Stimulated activated CD4-positive, alpha-beta T cell treated with anti-CD3 and anti-CD28 coated beads, TNF-alpha, amount 100 ng/mL, for 1 hour (primary cell): ENCODE results near the gene GALNT2.

ENCODE experiments used
- DNase-seq, 3 donors: peaks; one replicate each; pipeline ENCODE4 v3.0.0-alpha.2; 2020; ENCODE audit warnings: low read depth in 3 of 3, low spot score in 1 of 3

Gene GALNT2

DNA sequence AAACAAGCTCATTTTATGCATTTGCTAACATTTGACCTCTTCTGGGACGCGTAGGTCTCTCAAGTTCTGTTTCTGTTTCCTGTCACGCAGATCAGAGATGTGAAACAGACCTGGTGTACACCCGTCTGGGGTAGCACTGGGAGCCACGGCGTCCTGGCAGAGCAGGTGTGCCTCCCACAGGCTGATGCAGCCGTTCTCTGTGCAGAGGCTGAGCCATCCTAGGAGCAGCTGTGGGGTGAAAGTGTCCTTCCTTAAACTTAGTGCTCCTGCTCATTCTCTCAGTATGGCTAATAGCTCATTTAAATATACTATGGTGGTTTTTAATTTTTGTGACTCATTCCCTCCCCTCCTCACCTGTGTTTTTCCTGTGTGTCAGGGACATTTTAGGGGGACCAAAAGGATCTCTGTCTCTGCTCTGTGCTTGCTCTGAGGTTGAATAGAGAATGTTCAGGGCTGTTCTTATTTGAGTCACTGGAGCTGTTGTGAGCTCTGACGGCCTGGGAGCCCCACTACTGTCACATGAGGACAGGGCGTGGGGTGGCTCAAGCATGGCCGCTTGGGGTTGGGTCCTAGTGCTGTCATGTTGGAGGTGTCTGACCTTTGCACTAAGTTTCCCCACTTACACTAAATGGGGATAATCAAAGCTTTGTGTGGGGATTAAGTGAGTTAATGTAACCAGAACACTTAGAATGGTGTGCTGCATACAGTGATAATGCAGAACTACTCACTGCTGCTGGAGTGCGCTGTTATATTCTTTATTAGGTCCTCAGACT, 43.0 kb downstream of the GALNT2 start:
- peak in 2 of 3 donors; percentile 12 to 61 for DNase-seq

DNA sequence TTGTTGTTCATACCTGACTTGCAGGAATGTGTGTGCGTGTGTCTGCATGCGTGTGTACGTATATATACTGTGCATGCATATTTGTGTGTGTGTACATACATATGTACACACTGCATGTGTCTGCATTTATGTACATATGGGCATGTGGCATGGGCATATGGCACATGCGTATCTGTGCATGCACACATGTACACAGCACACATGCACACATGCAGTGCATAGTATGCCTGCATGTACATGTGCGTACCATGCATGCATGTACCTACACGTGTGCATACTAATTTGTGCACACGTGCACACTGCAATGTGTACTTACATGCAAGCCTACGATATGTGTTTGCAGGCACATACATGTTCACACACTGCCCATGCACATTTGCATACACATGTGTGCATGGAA, 43.9 kb downstream of the GALNT2 start:
- DNase-seq = no peak

DNA sequence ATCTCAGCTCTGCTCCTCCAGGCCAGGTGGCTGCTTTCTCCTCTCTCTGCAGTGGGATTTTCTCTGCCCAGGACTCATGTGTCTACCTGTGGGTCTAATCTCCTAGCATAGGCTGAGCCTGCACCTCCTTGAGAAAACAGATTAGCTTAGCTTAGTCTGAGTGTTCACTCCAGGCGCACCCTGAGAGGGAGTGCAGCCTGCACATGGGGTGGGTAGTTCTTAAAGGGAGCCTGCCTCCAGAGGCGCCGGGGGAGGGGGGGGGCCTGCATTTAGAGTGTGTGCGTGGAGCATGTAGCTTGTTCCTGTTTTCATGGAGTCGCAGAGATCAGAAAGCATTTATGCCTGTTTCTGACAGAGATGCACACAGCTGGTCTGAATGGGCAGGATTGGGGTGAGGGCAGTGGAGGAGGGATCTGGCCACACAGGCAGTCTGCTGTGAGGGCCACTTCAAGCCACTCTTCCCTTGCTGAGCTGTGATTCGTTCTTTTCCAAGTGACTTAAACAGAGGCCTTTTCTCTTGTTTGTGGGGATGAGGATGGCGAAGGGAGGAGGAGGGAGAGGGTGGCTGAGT, 45.2 kb downstream of the GALNT2 start:
- DNase-seq = no peak

DNA sequence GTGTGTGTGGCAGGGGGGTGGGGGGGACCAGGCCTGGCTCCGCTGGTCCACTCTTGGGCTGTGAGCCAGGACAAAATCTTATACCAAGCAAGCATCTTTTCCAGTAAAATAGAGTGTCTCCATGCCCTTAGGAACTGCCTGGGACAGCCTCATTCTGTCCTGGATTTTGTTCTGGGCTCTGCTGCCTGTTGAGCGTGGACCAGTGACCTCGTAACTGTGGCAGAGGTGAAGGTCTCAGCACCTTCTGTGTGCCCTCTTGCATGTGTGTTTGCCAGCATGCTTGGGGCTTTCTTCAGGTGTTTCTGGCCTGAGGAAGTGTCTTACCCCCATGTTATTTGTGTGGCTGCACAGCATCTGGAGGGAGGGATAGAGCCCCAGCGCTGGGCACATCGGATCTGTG, 45.7 kb downstream of the GALNT2 start:
- DNase-seq = no peak

DNA sequence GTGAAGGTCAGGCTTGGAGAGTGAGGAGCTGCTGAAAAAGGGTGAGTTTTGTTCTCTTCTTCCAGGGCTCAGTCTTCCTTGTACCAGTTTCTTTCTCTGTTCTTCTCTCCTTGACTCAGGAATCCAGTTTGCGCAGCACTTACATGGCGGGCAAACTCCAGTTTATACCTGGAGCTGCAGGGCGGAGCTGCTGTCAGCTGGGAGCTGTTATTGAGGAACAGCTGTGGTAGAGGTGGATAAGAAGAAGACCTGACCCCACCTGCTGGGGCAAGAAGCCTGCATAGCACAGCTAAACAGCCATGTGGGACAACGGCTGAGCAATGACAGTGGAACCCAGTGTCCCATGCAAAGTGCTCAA, 46.2 kb downstream of the GALNT2 start:
- DNase-seq = no peak

DNA sequence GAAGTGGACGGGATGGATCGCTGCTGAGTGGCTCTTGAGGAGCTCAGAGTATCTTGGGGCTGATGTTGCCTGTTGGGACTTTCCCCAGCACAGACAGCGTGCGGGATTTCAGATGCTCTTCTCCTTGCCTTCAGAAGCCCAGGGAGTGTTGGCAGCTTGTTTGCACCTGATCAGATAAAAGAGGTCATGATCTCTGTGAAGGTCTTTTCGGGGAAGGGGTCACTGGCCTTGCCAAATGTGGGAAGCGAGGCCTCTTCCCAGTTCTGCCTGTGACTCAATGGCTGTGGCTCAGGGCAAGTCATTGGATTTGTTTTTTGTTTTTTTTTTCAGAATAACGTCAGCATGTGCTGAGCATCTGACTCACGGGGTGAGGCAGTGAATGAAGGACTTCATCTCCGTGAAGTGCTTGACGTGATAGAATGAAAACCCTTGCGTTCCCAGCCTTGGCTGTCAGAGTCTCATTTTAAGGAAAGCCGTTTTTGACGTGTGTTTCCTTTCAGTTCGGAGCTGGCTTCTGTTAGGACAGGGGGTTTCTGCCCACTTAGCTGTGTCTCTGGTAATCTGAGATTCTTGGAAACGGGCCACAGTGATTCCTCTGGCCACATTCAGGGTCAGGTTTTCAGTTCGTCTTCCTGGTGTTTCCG, 46.7 kb downstream of the GALNT2 start:
- DNase-seq = no peak

DNA sequence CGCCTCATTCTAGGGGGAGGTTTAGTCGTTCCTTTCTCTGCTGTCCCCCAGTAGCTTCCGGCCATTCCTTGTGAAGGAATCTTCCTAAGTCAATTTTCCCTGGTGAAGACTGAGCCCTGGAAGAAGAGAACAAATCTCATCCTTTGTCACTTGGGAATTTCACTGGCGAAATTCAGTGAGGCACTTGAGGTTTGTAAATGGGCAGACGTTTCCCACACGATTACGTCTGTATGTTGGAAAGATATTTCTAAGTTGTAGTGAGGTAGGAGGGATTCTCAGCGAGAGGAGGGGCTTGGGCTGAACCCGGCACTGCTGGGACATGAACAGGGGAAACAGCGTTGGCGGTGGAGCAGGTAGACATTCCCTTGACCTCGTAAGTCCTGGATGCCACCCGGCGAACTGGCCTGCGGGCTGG, 47.2 kb downstream of the GALNT2 start:
- DNase-seq = no peak

DNA sequence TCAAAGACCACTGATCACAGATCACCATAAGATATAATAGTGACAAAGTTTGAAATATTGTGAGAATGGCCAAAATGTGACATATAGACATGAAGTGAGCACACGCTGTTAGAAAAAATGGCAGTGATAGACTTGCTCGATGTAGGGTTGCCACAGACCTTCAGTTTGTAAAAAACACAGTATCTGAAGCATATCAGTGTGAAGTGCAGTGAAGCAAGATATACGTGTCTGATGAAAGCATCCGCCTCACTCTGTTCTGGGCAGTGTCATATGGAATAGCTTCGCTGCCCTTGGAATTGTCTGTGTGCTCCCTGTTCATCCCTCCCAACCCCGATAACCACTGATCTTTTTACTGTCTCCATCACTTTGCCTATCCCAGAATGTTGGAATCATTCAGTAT, 50.7 kb downstream of the GALNT2 start:
- no peak for DNase-seq

DNA sequence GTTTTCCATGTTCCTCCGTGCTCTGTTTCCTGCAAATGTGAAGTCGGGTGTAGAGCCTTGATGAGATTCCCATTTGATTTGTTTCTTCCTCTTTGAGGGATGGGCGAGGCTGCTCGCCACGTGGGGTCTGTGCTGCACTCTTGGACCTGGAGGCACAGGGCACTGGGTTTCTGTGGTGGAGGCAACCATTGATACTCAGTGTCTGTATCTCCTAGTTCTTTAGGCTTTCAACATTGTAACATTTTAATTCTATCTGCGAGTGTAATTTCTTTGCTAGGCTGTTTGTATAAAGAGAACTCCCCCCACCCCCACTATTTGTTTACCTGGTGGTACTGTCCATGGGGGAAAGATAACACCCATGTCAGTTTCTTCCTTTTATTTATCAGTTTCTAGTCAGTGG, 52.3 kb downstream of the GALNT2 start:
- DNase-seq = no peak

DNA sequence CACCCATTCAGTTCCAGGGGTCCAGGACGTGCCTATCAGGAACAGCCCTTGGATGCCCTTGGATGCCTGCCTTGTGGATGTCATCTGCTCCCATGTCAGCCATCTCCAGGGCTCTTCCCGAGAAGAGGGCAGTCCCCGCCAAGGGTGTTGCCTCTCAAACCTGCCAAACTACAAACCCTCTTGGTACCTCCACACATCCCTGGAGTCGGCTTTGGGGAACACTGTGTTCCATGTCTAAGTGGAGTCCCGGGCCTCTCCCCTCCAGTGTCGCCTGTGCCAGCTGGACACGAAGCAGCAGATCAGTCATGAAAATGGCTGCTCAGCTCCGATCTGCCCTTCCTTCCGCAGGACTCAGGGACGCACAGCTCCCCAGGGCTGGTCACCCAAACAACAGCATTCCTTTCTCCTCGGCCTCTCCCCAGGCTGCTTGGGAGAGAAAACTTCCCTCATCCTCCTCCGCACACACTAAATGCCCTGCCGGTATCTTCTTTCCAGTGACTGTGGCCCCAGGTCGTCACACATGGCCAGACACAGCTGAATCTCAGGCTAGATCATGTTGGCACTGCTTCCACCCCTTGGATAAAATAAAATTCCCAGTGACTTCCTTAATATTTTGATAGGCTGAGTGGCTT, 53.4 kb downstream of the GALNT2 start:
- no peak for DNase-seq

DNA sequence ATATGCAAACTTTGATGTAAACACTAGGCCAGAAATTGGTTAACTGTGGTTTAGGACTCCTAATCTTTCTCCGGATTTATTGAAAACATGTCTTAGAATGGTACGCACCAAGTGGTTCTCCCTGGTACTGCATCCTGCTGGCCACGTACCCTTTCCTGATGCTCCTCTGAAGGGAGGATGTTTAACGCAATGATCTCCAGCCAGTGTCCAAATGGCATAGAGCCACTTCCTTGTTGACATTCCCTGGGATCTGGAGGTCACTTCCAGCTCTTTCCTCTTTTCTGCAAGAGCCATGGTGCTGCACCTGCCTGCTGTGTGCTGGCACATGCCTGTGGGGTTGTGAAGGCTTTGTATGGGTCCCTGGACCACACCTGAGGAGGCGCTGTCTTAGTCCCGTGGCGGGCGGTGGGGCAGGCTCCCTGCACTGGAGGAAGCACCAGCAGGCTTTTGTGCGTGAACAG, 53.9 kb downstream of the GALNT2 start:
- no peak for DNase-seq

DNA sequence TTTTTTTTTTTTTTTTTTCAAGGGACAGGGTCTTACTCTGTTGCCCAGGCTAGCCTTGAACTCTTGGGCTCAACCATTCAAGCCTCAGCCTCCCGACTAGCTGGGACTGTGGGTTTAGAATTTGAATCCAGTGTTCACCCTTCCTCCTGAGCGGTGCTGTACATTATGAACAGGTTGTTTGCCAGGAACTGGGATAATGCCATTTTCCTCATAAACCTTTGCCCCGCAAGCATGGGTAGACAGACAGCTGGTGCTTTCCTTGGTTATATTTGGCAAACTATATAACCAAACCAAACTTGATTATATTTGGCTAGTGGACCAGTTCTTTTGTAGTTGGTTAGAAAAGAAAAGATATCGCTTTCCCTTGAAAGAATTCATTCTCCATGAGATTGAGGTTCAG, 54.9 kb downstream of the GALNT2 start:
- DNase-seq = no peak

DNA sequence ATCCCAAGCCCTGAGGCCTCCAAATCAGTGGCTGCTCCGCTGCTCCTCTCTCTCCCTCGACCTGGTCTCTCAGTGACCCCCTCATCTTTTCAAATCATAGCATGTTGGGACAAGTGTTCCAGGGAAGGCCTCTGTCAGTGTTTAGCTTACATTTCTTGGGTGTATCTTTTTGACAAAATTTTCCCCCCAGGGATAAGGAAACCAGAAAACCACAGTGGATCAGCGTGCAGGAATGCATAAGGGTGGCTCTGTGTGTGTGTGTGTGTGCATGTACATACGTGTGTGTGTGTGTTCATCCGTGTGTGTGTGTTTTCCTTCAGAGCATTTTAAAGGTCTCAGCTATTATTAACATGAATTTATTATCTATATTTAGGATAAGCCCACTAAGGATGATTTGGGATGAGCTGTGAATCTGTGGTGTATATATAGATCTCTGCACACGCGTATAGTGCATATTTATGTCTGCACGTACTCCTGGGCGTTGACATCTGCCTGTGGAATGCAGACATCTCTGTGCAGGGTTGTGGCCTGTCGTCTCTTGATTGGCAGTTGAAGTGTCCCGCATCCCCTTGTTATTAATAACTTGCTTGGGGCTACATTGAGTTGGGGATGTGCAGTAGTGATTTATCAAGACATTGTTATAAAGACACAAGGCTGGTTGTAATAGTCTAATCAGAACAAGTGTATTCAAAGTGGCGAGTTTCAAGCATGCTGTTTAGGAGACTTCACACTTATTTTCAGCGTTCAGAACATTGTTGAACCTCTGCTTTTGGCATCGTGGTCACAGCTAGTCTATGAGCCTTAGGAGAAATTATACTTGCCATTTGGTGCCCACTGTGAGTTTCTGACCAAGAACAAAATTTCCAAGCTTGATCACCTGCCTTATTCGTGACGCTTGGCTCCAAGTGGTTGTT, 55.6 kb downstream of the GALNT2 start:
- no peak for DNase-seq

DNA sequence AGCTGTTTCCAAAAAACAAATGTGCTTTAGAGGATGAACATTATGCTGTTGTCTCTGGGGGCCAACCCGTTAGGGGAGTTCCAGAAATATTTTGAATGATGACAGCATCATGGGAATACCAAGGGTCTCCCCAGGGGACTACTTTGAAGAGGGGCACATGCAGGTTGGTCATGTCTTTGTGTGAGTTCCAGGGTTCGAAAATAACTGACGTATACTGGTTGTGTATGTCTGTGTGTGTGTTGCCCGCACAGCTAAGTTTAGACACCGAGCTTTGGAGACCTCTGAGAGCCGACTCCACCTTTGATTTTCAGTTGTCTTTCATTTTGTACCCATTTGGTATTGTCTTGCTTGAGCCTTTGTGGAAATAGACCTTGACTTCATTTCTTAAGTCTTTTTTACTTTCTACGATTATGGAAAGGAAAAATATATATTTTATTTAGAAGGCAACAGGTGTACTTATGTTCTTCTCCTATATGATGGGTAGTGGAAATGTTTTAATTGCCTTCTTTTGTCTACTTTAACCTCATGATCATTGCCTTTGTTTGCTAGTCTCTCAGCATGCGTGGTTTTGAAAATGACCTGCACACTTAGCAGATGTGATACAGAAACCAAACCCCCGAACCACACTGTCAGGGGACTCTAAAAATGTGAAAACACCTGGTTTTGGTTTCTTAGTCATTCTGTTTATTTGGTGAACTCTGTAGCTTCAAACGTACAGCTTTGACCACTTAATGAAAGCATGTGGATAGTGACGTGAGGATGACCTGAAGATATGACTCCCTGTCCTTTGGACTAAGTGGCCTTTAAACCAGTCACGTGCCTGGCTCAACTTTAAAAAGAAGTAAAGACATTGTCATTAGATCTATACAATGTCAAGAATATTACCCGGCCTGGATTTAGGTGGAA, 56.5 kb downstream of the GALNT2 start:
- DNase-seq = no peak

DNA sequence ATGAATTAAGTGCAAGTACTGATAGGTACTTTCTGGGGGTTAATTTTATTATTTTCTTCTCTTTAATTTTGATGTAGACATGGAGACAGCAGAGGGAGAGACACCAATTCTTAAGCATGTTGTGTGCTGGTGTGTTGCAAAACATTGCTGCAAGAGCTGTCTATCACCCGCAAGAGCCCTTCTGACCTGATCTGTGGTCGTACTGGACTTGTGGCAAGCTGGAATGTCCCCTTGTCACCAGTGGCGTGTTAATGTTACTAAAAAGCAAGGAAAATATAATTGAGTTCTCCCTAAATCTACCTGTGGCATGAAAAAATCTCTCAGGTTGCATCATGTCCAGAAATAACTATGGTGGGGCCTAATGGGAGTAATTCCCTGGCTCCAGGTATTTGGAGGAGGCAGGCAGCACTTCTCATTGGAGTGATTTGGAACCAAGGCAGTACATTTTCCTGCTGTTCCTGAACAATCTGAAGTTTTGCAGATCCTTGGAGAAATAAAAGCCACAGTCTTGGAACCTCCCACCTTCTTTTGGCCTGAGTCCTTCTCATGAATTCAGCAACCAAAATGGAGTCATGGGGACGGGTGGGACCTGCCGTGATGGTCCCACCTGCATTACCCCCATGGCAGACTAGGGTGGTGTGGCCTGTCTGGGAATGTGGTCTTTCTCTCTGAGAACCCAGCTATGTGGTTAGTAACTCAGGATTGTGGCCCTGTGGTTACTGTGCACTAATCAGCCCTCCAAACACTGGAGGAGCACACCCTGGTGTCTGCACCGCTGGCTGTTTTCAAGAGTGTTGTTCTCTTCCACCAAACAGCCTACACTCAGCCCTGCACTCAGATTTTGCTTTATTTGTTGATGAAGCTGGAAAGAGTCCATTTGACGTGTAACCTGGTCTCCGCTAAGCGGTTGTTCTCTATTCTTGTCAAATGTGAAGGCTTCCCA, 57.4 kb downstream of the GALNT2 start:
- no peak for DNase-seq

DNA sequence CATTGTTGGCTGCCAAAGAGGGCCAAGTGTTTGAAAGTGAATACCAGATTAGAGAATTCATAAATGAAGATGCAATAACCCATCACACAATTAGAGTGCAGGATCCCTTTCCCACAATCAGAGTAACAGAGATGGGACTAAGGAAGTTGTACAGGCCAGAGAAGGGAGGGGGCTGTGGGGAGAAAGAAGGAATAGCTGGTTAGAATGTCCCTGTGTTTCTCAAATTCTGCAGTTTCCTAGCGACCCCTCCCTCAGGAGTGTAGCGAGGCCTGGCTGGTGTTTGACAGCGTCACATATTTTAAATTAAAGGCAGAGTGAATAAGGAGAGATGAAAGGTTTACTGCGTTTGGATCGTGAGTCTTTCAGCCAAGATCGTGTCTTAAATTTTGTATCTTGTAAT, 58.1 kb downstream of the GALNT2 start:
- DNase-seq = no peak

DNA sequence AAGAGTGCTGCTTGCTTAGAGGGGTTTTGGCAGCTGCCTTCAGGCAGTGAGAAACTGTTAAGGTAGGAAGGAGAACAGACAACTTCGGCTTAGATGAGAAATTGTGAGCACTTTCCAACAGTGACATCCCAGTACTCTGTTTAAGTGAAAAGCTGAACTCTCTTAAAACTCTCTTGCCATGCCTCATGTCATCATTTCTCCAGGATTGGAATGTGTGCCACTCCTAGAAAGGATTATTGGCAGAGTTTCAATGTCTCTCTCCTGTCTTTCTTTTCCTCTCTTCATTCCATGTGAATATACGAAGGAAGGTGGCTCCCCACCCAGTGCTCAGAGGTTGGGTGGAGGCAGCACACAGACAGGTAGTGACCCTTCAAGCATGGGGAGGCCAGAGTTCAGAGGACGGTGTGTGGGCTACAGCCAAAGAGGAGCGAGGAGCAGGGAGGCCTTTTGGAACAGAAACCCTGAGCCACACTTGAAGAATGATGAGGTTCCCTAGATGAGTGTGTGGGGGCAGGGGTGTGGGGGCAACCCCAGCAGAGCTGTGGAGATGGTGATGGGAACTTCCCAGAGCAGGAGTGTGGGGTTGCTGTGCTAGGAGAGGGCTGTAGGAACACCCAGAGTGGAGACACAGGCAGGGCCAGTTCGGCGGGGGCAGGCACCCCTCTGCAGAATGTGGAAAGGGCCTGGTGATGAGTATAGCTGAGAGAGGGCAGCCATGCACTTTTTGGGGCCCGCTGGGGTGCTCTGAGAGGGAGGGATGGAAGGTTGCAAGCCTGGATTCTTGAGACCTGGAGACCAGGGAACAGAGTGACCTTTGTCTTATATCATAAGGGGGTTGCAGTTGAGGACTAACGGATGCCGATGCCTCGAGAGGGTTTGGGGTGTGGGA, 58.8 kb downstream of the GALNT2 start:
- DNase-seq = no peak

DNA sequence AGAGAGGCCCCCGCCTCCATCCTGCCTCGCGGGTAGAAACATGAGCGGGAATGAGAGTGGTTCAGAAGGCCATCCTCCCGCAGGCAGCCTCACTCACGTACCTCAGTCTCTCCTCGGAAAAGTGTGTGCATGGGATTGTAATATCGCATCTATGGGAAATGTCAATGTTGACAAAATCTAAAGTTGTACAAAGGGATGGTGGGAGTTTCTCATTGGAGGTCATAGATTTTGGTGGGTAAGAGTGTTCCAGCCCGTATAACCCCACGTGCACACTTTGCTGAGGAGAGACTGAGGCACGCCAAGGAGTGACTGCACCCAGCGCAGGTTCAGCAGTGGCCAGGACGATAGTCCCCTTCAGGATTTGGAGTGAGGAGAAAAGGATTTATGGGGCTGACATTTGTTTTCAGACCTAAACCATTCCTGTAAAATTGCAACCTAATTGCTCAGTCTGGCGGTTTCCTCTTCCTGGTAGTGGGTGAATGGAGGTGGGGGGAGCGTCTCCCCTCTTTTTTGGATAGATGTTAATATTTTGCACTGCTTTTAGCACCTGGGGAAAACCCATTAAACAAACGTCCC, 59.6 kb downstream of the GALNT2 start:
- DNase-seq = no peak
